ENCODE data around the gene MCM7. TPM values are rescaled to one million over a fixed set of nuclear protein-coding genes. Genes with fewer than 3 reads are reported as not detected.

MCM7 gene
- total and polyA plus RNA-seq, 2 of the 13 experiments (the other 11 are each of a cell fraction or from before 2014, with no cell fraction given) = 84.5 to 214 TPM

DNA sequence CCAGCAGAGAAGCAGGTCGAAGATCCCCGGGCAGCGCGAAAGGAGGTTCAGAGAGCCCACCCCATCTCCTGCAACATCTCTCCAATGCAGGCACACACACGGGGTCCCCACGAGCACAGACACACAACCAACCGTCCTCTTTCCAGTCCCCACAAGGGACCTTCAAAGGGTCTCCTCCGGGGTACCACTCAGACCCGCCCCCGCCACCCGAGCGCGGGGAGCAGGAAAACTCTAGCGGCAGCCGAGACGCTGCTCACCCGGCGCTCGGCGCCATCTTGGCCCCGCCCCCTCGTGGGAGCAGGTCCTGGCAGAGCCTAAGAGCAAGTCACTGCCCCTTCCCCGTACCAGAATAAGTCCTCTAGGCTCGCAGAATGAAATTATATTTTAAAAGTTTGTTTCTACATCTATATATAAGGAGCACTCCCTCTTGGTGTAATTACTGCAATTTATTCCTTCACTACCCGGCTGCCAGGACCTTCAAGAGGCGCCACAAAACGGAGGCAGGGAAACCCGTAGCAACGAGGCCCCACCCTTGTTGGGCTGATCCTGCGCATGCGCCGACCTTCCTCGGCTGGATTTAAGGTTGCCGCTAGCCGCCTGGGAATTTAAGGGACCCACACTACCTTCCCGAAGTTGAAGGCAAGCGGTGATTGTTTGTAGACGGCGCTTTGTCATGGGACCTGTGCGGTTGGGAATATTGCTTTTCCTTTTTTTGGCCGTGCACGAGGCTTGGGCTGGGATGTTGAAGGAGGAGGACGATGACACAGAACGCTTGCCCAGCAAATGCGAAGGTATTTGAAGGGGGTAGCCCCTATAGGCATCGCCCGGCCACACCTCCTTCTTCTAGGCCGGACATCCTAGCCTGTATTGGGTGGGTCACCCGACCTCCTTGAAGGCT, 18.1 kb upstream of the MCM7 start, which contains the start of the genes CNPY4 and TAF6 (continued):
- TF ChIP-seq, protein P1, sequence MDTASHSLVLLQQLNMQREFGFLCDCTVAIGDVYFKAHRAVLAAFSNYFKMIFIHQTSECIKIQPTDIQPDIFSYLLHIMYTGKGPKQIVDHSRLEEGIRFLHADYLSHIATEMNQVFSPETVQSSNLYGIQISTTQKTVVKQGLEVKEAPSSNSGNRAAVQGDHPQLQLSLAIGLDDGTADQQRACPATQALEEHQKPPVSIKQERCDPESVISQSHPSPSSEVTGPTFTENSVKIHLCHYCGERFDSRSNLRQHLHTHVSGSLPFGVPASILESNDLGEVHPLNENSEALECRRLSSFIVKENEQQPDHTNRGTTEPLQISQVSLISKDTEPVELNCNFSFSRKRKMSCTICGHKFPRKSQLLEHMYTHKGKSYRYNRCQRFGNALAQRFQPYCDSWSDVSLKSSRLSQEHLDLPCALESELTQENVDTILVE (CRISPR knock-in tag; IDR thresholded peaks at IDR 0.05) = peak; percentile 66
- TF ChIP-seq ZBTB1 (CRISPR knock-in tag; IDR thresholded peaks at IDR 0.05; ENCODE audit: borderline replicate concordance) (no peak), SNAPC2 (CRISPR knock-in tag; IDR thresholded peaks at IDR 0.05) (no peak), ZNF543 (CRISPR knock-in tag; IDR thresholded peaks at IDR 0.05) (no peak), ZBTB2 (CRISPR knock-in tag; IDR thresholded peaks at IDR 0.05; ENCODE audit: low read depth) (peak; percentile 41; the same call in 1 of the 2 replicates), DNMT3B (CRISPR knock-in tag; conservative IDR thresholded peaks at IDR 0.05) (peak; percentile 91), SSRP1 (CRISPR knock-in tag; IDR thresholded peaks at IDR 0.05) (no peak), NFATC3 (CRISPR knock-in tag; IDR thresholded peaks at IDR 0.05) (peak; percentile 26; the same call in 1 of the 2 replicates), ARNTL (CRISPR knock-in tag; IDR thresholded peaks at IDR 0.05) (peak; percentile 40; the same call in 1 of the 2 replicates), MAFK (conservative IDR thresholded peaks at IDR 0.05 in 1 of 2, IDR thresholded peaks at IDR 0.05 in 1 of 2; ENCODE audit: low read length in 2 of 2) (no peak), ZNF678 (CRISPR knock-in tag; IDR thresholded peaks at IDR 0.05) (no peak), ZNF75D (CRISPR knock-in tag; IDR thresholded peaks at IDR 0.05; ENCODE audit: borderline replicate concordance) (peak; percentile 85; the same call in 1 of the 2 replicates), ETV6 (CRISPR knock-in tag; conservative IDR thresholded peaks at IDR 0.05) (0 out of 2 replicates have a peak, but pooled peaks have one; percentile 12), GLMP (CRISPR knock-in tag; IDR thresholded peaks at IDR 0.05; ENCODE audit: borderline replicate concordance) (no peak), SIX4 (CRISPR knock-in tag; IDR thresholded peaks at IDR 0.05) (0 out of 2 replicates have a peak, but pooled peaks have one; percentile 20)
- TF ChIP-seq, protein P2, sequence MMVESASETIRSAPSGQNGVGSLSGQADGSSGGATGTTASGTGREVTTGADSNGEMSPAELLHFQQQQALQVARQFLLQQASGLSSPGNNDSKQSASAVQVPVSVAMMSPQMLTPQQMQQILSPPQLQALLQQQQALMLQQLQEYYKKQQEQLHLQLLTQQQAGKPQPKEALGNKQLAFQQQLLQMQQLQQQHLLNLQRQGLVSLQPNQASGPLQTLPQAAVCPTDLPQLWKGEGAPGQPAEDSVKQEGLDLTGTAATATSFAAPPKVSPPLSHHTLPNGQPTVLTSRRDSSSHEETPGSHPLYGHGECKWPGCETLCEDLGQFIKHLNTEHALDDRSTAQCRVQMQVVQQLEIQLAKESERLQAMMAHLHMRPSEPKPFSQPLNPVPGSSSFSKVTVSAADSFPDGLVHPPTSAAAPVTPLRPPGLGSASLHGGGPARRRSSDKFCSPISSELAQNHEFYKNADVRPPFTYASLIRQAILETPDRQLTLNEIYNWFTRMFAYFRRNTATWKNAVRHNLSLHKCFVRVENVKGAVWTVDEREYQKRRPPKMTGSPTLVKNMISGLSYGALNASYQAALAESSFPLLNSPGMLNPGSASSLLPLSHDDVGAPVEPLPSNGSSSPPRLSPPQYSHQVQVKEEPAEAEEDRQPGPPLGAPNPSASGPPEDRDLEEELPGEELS (CRISPR knock-in tag; IDR thresholded peaks at IDR 0.05) = peak; percentile 24
- TF ChIP-seq, protein P3, sequence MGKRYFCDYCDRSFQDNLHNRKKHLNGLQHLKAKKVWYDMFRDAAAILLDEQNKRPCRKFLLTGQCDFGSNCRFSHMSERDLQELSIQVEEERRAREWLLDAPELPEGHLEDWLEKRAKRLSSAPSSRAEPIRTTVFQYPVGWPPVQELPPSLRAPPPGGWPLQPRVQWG (CRISPR knock-in tag; IDR thresholded peaks at IDR 0.05; ENCODE audit: borderline replicate concordance, low read depth) = no peak
- TF ChIP-seq, protein P4, sequence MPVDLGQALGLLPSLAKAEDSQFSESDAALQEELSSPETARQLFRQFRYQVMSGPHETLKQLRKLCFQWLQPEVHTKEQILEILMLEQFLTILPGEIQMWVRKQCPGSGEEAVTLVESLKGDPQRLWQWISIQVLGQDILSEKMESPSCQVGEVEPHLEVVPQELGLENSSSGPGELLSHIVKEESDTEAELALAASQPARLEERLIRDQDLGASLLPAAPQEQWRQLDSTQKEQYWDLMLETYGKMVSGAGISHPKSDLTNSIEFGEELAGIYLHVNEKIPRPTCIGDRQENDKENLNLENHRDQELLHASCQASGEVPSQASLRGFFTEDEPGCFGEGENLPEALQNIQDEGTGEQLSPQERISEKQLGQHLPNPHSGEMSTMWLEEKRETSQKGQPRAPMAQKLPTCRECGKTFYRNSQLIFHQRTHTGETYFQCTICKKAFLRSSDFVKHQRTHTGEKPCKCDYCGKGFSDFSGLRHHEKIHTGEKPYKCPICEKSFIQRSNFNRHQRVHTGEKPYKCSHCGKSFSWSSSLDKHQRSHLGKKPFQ (CRISPR knock-in tag; IDR thresholded peaks at IDR 0.05; ENCODE audit: insufficient replicate concordance) = no peak
- TF ChIP-seq, protein P5, sequence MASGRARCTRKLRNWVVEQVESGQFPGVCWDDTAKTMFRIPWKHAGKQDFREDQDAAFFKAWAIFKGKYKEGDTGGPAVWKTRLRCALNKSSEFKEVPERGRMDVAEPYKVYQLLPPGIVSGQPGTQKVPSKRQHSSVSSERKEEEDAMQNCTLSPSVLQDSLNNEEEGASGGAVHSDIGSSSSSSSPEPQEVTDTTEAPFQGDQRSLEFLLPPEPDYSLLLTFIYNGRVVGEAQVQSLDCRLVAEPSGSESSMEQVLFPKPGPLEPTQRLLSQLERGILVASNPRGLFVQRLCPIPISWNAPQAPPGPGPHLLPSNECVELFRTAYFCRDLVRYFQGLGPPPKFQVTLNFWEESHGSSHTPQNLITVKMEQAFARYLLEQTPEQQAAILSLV (CRISPR knock-in tag; IDR thresholded peaks at IDR 0.05; ENCODE audit: borderline replicate concordance) = peak; percentile 34; the same call in 1 of the 2 replicates

Data from HepG2 (cell line).